Activated CD4-positive, alpha-beta T cell treated with anti-CD3 and anti-CD28 coated beads, Interleukin-2, amount 50 U/mL, for 1 hour (primary cell): ENCODE results near the gene NR2F2.

ENCODE experiments used
- DNase-seq: peaks from one replicate; pipeline ENCODE4 v3.0.0-alpha.2; 2020

NR2F2 gene

DNA sequence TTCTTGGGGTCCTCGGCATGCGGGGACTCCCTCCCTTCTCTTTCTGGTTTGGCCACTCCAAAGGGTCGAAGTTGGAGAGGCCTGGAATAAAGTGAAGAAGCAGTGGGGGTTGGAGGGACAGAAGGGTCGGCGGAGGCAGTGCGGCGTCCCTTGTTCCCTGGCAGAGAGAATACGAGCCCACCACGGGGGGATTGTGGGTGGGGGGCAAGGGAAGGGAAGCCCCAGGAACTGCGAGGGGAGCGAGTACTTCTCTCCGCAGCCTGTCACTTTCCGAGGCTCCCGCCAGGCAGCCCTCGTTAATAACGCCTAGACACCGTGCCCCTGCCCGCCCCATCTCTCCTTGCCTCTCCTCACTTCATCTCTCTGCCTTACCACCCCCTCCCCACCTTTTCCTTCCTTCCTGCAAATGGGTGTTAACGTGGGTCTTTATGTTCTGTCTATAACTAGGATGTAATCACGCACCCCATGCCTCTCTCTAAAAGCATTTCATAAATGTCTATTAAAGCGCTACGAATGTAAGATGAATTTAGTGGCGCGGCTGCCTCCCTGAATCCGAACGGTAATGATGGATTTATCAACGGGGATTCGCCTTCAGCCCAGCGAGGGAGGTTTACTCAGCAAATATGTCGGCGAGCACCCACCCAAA, 13.7 kb downstream of the NR2F2 start:
- DNase-seq: no peak

DNA sequence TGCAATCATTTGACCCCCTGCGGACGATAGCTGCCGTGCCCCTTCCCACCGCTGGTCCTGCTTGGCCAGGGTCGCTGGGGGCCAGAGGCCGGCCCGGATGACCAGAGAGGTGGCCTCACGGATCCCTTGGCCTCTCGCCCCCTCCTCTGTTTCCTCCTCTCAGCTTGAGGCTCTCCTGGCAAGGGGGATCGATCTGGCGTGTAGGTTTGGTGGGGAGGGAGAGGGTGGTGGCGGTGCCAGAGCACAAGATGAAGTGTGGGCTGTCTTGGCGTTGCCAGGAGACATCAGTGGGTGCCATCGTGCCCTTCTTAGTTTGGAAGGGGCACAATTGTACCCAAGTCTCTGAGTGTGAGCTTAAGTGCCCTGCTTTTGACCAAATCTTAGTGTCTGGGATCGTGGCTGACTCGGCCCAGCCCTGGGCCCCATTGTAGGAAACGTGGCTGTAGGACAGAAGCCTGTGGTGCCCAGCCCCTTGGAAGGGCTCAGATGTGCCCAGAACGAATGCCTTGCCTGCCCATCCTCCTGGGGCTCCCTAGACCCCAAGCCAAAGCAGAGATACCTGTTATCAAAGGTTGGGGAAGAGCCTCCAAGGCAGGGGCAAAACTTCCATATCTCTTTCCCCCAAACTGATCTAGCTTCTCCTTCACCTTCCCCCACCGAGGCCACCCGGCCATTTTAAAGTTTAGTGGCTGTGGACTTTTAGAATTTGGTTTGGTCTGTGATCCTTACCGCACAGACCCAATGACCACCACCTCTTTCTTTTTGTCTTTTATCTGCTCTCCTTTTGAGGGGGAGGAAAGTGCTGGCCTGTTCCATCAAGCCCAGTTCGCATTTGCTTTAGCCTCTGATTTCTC, 14.4 kb downstream of the NR2F2 start:
- no peak for DNase-seq

DNA sequence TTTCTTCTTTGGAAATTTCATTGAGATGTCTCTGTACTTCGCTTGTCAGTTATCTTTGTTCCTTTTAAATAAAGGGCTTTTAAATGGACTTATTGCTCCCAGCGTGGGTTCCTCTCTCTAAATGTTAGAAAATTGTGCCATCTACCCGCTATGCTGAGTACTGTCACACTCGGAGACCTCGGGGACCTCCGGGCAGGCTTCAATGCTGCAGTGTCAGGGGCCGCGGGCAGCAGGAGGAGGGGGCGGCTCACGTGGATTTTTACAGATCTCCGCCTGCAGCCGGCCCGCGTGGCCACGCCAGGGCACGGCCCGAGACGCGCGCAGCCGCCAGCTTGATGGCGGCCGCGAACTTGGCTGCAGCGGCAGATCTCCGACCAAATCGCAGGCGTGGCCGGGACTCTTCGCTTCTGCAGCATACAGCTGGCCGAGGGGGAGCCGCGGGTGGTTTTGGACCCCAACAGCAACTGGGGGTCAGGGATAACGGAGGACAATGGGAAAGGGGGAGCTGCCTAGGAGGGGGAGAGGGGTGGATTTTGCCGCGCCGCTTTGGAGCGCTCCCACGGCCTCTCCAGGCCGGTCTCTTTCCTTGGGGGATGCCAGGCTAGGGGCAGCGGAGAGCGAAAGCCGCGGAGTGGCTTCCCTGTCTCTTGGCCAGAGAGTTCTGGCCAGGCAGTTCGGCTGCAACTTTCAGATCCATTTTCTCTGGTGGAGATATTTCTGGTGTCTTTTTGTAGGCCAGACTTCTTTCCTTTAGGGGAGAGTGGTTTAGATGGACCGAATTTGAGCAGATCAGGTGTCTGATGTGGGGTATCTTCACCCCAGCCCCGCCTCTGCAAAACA, 15.3 kb downstream of the NR2F2 start:
- DNase-seq: no peak

DNA sequence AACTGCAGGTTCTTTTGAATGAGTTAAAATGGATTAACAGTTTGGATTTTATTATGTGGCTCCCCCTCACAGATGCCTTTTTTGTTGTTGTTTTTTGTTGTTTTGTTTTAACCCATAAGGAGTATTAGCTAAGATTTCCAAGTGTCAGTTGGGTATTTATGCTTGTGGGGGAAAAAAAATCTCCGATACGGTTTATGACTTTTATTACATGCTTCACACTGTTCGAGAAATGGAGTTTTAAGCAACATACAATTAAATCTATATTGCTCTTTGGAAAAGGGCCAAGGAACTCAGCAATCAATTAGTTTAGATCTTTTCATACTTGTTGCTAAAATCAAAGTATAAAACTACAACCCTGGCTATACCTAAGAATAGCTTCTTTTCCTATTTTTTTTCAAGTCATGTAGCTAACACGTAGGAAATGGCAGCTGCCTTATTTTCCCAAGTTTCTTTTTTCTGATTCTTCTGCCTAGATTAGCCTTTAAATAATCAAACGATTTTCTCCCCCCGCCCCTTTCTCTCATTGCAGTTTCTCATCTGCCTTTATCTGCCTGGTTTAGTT, 16.0 kb downstream of the NR2F2 start:
- no peak for DNase-seq

DNA sequence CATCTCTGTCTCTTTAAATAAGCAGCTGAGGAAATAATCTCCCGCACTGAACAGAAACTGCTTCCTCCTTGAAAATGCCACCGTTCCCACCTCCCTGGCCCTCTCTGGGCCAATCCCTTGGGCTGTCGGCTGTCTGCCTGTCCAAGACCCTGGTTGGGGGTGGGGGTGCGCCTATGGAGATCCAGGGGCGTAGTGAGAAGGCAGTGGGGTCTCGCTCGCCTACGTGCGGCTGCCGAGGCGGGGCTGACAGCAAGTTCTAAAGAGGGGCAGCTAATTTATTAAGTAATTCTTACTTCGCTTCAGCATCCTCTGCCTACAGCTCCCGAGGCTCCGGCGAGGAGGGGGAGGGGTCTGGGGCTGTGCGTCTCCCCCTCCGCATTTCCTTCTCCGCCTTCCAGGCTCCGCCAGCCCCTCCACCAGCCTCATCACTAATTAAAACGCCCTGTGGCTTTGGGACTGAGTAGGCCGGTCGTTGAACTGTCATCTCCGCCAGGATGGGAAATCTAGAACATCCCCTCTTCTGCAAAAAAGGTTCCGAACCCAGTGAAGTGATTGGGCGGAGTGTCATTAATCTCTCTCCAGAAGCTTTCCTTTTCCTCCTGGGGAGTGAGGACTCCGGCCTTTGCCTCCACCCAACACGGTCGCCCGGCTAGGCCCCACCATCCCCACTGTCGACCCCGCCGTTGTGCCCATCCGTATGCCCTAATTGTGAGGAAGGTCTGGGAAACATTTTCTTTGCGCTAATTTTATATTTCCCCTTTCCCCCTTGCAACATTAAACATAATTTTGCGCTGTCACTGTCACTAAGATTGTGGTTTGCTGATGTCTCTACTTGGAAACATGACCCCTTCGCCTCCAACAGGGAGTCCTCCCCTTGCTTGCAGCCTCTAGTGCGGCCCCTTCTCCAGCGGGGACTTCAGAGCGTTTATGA, 16.9 kb downstream of the NR2F2 start:
- DNase-seq: no peak

DNA sequence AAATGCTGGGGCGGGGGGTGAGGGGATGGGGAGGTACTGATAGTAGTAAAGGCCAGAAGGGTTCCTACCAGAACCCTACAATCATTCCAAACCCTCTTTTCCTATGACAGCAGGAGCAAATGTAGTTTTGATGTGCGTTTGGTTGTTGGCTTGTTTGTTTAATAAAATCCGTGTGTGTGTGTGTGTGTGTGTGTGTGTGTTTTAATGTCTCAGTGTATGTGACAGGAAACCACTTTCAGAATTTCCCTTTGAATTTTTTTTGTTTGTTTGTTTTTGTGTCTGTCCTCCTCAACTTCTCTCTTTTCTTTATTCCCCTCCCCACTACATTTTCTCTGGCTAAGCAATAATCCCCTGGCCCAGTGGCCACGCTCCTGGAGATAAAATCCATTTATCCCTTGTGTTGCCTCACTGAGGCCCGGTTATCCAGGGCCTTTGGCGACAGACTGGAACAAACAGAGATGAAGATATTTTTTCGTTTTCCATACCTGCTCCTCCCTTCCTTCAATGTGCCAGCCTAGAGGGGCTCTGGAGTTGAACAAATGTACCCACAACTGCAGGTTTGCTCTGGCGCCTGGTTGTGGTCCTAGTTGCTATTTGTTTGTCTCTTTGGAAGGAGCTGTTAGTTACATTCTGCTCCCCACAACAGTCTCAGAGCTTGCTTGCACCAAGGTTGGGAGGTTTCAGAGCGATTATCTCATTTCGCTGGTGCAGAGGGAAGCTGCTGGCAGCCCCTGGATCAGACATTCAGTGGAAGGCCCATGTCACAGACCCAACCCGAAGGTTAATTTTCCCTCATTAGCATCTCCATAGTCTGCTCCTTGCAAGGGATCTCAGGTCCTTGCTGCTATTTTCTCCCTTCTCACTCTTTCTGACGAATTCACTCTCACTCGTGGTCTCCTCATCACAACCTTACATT, 17.9 kb downstream of the NR2F2 start:
- no peak for DNase-seq

DNA sequence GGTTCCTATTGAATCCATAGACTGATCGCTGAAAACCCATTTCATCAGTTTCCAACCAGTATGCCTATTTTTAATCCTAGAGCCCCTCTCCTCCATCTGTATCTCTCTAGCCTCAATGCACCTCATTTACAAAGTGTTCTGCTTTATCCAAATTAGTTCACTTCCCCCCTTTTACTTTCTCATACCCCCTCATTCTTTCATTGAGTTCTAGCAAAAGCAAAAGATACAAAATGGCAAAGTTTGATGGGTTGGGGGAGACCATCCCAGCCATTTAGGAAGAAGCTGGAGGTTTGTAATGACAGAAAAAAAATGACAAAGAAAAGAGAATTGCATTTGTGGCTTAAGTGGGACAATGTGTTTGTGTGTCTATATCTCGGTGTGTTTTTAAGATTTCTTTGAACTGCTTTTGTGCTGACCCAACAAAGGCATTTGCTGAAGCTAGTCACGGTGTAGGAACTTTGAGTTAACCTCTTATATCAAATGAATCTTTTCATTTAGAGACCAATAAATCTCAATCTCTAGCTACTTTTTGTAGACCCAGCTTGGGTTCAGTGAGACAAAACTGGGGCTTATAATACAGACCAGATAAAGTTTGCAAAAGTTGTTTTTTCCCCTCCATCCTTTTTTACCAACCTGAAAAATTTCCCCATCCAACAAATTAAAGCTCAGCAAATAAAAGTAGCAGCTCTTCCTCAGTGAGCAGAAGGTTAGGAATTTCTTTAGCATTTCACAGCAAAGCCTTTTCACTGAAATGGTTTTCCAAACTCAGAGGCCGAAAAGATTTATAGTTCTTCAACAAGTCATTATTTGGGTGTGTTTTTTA, 18.7 kb downstream of the NR2F2 start:
- DNase-seq: no peak

DNA sequence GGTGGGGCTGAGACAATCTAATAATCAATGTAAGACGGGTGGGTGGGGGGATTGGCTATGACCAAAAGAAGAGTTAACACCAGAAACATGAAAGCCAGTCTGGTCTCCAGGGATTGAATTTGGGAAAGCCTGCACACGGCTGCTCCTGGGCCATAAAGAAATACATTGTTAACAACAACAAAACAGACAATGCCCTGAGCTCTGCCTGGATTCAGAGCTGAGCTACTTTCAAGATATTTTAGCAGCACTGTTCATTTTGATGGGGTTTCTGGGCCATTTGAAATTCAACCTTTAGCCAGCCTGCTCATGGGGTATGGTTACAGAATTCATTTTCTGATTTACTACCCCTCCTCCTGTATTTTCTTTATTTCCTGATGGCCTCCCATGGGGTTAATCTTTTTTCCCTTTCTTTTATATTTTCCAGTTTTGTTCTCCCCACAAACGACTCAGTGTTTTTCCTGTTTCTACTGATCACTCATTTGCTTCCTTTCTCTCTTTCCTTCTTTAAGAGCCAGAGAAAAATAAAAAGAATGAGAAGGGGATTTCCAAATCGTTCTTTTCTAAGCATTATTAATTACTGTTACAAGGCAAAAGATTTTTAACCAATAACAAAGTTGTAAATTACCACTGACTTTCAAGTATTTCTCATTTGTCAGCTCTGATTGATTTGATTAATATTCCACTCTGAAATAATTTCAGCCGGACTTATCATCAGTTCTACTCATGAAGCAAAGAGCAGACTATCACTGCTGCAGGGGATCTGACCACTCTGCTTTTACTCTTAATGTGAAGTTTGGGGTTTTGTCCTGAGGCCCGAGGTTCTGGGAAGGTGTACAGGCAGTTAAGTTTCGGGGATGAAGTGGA, 19.6 kb downstream of the NR2F2 start:
- DNase-seq: no peak

DNA sequence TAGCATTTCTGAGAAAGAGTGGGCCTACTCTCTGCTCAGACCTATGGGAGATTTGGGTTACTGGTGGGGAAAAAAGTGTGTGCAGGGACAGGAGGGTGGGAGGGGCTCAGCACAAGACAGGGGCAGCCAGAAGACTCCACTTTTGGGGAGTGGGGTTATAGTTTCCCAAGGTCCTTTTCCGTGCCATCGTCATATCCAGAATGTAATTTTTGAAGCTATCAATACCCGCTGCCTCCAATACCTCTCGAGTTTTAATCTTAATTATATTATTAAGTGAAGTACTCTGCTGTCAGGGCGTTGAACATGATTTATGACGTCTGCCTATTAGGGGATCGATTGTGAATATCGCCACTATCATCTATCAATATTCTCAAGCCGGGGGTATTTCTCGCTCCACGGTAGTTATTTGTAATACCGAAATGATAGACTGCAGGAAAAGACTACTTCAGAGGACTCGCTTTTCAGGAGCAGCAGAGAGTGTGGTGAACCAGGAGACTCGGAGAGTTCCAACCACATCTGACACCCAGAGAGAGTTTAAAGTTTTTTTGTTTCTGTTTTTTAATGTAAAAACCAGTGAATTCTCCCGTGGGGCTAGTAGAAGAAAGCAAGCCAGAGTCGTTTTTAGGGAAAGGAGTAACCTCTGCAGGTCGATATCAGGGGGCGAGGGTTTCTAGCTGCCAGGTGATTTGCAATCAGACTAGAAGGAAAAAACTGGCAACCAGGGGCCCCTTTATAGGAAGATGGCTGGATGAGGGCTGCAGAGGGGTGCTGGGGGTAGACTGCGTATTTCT, 20.6 kb downstream of the NR2F2 start:
- no peak for DNase-seq

DNA sequence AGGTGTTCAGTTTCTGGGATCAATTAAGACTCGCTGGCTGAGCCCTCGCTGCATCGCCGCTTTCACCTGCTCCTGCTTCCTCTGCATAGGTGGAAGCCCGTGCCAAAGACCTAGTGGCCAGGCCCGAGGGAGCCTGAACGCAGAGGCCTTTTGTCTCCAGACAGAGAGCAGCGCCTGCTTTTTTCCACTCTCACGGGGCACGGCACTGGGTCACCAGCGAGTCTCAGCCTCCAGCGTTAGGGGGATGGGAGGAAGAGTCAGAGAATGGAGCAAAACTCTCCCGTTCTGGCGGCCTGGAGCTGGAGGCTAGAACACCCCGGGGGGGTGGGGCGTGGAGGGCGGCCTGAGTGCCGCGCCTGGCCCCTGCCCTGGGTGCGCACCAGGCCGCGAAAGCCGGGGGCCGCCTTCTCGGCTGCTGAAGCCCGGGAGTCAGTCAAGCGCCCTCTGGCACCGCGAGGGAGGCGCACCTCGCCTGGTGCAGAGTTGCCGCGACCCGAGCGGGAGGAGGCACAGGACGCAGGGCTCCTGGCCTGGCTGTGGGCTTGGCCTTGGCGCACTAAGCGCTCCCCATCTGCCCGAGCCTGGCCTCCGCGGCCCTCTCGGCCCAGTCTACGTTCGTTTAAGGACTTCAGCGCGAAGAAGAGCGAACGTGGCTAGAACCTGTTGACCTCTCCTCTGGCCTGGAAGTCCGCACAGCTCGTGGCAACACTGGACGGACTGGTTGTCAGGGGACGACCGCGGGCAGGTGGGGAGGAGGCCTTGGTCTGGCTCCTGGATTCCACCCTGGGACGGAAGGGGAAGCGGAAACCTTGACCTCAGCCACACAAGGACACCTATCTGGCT, 21.5 kb downstream of the NR2F2 start:
- no peak for DNase-seq

DNA sequence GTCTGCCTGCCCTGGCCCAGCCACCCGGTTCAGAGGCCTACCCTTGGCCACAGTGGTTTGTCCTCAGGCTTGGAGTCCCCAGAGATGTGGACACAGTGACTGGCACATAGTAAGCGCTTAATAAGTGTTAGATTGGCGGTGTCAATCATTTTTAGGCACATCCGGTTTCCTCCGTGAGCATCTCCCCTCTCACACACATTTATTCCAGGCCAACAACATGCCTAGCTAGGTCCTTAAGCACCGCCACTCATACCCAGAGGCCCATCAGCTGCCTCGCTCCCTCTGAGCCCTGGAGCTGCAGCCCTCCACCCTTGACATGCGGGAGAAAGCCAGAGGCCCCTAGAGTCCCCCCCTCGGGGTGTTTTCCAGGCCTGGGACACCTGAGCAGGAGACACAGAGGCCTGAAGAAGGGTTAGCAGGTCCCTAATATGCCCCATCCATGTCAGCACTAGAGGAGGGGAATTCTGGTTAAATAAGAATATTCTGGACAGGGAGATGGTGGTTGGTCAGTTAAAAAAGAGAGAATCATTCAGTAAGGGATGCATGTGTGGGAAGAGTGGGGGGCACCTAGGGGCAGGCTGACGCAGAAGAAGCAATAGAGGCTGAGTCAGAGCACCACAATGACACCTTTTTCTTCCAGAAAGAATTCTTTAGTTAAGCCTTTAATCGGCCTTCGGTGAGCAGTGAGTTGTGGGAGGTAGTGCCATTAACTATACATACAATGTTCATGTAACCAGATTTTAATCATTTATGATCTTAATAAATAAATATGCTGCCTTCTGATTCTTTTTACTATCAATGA, 22.3 kb downstream of the NR2F2 start:
- no peak for DNase-seq

DNA sequence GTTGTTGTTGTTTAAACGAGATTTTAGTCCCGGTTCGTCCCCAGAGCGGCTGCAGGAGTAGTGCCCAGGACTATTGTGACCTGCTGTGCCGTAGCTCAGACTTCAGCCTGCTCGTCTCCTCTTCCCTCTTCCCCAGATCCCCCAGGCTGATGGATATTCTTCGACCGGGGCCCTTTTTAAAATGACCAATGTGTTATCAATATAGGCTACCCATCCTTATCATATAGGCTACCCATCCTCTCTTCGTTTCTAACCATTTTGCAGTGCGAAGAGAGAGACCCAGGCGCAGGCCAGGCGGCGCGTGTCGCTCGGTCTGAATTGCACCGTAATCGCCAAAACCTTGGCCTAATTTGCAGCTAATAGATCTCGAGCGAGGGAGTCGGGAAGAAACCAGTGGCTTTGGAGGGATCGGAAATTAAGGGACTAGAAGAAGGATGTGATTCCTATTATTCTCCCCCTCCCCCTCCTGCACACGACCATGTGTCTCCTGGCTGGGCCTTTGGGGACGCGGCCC, 23.0 kb downstream of the NR2F2 start:
- DNase-seq: no peak

DNA sequence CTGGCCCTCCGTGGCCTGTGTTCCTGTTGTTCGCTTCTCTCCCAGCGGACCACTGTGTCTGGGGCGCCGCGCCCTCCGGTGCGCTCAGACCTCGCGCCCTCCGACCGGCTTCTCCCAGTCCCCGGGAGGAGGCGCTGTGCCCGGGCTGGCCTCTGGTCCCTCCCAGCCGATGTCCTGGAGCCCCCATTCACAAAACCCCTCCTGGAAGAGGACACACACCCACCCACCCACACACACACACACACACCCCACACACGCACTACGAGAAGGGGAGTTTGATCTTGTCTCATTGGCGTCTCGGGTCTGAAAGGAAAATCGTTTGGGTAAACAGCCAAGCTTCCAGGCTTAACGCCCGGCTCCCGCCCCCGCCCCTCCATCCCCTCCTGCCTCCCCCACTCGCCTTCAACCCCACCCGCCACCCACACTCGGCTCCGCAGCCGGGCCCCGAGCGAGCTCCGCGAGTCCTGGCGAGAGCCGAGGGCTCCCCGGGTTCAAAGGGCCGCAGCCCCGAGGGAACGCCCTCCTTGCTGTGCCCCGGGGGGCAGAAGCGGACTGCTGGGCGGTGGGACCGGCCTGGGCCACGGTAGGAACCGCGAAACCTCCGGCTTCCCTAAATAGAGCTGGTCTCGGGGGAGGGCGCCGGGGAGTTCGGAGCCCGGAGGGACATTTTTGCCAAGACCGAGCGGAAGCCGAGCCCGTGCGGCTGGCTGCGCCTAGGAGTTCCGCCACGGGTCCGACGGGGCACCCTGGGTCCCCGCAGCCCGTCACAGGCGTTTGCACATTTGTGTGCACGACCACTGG, 23.6 kb downstream of the NR2F2 start:
- no peak for DNase-seq

DNA sequence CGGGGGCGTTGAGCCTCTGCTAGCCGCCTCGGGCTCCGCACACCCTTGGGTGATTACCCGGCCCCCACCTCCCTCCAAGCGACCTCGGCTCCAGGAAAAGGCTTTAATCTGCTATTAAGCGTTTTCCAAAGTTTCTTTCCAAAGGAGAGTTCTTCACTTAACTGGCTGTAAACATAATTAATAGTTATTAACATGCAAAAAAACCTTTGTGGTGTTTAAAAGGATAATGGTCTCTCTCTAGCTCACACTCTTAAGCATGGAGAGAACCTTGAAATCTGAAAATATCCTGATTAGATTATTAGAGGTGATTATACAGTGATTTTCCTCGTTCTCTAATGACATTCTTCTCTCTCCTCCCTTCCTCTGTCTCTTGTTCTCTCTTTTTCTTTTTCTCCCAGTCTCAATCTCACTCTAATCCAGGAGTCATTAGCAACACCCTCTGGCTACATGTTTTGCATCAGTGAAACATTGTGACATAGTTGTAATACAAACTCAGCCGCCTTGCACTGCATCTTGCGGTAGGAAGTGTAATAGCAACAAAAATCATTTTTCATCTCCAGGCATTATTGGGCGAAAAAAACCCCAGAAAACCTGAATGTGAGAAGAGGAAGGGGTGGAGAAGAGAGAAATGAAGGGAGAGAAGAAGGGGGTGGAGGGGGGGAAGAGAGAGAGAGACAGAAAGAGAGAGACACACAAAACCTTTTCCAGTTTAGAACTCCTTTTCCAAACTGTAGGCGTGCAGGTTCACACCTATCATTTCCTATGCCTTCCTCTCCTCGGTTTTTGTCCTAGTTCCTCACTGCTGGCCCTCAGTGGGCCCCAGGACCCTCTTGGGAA, 24.4 kb downstream of the NR2F2 start:
- DNase-seq: no peak
